ENCODE data around the gene C16orf96.

Gene C16orf96

DNA sequence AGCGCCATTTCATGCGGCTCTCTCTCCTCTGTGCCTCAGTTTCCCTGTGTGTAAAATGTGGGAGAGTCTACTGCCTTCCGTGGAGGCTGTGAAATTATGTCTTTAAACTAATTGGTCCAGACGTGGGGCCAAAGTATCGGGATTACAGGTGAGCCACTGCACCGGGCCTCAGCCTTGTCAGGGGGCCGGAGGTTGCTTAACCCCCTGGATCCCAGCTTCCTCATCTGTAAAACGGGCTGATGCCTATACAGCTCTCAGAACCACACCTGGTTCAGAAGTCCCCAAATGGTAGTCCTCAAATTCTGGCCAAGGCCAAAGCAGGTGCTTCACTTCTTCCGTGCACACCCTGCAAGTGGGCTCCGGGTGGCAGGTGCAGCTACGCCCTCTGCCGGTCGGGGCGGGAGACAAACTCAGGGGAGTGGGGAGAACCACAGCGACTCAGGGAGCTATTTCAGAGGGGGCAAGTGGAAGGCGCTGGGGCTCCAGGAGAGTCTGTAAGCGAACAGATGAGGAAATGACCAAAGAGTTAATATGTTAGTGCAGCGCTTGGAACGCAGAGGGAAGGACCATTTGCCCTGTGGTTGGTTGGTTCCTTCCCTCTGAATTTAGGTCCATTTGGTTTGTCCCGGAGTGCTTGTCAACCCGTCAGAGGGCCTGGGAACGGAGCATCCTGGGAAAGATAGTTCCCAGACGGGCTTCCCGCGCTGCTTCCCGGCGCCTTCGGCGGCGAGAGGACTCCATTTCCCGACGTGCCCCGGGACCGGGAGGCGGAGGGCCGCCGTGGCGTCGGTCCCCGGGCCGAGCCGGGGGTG lies 68.1 kb downstream of the C16orf96 start, which contains the start of gene MGRN1:
Gene MGRN1 (plus strand): TSS at position 812 of the 812 bp plus-strand sequence. CDS start 135 bp downstream, outside the sequence.
- DNase-seq: peak; percentile 98

DNA sequence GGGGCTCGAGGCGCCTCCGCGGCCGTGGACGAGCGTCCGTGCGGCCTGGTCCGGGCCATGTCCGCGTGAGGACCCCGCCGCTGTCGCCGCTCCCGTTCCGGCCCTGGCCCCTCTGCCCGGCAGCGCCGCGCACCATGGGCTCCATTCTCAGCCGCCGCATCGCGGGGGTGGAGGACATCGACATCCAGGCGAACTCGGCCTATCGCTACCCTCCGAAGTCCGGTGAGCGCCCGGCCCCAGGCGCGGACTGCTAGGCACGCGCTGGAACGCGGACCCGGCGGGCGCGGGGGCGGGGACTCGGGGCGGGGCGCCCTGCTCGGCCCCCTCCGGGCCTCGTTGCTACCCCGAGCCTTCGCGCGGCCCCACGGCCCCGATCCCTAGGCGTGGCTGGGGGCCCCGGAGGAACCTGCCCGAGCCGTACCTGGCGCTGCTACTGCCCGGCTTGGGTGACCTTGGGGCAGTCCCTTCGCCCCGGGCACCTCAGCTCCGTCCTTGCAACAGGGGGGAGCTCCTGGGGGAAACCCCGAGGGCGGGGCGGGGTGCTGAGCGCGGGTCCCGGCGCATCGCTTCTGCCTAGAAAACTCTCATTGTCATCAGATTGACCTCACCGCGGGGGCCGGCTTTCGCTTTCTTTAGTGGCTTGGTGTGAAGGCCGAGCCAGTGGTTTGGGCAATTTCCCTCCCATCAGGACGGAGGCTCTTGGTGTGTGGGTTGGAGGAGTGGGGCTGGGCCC lies 68.9 kb downstream of the C16orf96 start:
- no peak for DNase-seq

GRCh38 chr16:4625560-4626159 lies 69.5 kb downstream of the C16orf96 start:
- DNase-seq: peak; percentile 24

DNA sequence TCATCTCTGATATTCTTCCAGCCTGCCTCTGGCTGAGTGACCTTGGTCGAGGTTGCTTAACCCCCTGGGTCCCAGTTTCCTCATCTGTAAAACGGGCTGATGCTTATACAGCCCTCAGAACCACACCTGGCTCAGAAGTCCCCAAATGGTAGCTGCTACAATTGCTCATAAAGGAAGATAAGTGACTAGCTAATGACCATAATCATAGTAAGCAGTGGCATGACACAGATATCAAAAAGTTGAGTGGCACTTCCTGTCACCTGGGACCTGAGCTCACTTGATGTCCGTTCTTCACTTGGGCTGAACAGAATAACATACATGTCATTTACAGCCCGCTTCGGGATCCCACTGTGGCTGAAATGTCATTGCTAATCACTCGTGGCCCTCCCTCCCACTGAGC lies 70.3 kb downstream of the C16orf96 start:
- DNase-seq: no peak

DNA sequence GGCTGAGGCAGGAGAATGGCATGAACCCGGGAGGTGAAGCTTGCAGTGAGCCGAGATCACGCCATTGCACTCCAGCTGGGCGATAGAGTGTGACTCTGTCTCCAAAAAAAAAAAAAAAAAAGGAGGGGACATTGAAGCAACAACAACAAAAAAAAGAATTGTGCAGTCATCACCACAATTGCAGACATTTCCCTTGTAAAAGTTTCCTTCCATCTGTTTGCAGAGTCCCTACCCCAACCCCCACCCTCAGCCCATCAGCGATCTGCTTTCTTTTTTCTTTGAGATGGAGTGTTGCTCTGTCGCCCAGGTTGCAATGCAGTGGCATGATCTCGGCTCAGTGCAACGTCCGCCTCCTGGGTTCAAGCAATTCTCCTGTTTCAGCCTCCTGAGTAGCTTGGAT lies 72.1 kb downstream of the C16orf96 start:
- no peak for DNase-seq

DNA sequence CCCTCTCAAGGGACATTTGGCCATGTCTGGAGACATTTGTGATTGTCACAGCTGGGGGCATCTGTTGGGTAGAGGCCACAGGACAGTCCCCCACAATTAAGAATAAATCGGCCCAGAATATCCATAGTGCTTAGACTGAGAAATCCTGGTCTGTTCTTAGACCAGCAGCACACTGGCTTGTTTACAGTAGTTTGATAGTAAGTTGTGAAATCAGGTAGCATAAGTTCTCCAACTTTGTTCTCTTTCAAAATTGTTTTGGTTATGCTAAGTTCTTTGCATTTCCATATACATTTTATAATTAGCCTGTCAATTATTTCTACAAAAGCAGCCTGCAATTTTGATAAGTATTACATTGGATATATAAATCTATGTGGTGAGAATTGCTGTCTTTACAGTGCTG lies 75.3 kb downstream of the C16orf96 start:
- no peak for DNase-seq

GRCh38 chr16:4633910-4634635 lies 77.9 kb downstream of the C16orf96 start:
- DNase-seq: no peak

- no peak for DNase-seq
Measured at GRCh38 chr16:4634768-4635167, 78.6 kb downstream of the C16orf96 start.

DNA sequence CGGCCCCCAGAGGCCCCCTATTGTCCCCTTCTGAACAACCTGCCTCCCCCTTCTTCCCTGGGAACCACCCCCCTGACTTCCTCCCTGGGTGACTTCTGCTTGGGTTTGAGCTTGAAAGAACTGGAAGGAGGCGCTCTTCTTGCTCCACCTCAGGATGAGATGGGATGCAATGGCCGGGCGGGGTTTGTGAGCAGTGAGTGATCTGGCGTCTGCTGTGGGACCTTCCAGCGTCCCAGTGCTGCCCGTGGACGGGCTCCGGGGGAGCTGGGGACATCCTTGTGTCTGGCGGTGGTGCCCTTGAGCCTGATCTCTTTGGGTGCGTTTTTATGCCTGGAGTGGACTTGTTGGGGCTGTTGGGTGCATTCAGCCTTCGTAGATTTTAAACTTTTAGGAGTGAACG lies 80.1 kb downstream of the C16orf96 start:
- DNase-seq: no peak

- DNase-seq: no peak
Measured at GRCh38 chr16:4637501-4638166, 81.5 kb downstream of the C16orf96 start.

- no peak for DNase-seq
Measured at GRCh38 chr16:4639899-4640509, 83.9 kb downstream of the C16orf96 start.

DNA sequence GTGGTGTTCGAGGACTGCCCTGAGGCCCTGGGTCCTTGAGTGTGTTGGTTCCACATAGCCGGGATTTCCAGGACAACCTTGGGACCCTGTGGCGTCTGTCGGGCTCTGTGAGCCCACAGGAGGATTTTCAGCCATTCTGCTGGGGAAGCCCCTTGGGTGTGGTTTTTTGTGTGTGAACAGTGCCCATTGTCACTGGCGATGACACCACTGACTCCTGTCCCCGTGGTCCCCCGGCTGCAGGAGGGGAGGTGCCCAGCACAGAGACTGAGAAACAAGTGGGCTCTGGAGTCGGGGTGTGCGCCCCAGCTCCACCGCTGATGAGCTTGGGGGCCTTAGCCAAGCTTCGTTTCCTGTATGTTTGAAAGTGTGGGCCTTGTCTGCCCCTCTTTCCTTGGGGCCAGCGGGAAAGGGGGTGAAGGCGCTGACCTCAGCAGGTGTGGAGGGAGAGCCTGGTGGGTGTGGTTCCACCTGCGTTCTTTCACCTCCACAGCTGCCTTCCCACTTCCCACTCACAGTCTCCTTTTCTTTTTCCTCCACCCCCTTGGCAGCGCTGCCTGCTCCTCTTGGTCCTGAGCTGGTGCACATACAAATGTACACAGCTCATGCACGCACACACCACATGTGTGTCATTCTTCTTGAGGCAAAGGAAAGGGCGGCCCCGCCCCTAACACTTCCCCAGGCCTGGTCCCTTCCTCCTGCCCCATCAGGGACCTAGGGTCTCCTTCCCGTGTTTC lies 84.6 kb downstream of the C16orf96 start:
- no peak for DNase-seq

DNA sequence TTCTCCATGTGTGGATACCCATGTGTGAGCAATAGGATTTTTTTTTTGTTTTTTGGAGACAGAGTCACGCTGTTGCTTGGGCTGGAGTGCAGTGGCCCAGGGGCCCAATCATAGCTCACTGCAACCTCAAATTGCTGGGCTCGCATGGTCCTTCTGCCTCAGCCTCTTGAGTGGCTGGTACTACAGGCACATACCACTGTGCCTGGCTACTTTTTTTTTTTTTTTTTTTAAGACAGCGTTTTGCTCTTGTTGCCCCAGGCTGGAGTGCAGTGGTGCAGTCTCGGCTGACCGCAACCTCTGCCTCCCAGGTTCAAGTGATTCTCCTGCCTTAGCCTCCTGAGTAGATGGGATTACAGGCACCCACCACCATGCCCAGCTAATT lies 85.2 kb downstream of the C16orf96 start:
- no peak for DNase-seq

GRCh38 chr16:4641895-4642294 lies 85.8 kb downstream of the C16orf96 start:
- no peak for DNase-seq

DNA sequence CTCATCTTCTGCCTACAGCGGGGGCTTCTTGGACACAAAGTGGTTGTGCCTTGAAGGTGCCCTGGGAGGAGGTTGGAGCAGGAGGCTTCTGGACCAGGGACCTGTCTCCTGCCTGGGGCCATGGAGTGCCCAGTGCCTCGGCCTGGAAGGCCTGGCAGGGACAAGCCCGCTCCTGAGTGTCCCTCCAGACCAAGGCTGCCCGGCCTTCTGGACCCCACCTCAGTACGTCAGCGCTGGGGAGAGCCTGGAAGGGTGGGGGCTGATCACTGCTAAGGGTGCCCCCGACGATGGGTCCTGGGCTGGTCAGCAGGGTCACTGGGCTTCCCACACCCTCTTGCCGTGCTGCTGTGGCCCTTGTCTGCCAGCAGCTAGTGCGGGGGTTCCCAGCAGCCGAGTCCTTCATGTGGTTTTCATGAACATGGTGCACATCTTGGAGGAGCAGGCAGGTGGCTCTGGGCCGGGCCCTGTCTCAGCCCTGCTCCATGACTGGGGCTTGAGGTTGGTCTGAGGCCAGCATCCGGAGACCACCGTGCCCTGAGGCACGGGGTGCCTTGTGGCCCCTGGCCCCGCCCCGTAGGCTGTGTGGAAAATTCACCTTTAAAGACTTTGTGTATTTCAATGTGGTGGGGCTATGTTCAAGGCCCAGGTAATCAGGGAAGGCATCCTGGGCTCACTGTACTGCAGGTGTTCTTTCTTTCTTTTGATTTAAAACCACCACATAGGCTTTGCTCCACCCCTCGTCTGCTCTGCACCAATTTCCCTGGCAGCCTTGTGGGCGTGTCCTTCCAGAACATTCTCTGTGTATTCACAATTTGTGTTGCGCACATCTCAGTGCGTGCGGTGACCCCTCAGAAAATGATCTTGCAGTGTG lies 90.9 kb downstream of the C16orf96 start:
- no peak for DNase-seq

DNA sequence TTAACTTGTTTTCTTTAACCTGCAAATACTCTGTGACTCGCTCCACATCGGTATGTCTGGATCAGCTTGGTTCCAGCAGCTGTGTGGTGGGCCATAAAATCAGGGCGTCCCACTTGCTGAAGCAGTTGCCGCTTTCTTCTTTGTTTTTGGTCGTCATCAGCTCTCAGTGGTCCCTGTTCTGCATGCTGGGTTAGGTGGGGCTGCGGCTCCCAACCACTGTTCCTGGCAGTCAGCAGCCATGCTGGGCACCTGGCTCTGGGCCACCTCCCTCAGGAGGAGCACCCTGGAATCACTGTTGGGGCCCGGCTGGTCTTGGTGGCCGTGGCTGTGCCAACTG lies 91.5 kb downstream of the C16orf96 start:
- DNase-seq: no peak

DNA sequence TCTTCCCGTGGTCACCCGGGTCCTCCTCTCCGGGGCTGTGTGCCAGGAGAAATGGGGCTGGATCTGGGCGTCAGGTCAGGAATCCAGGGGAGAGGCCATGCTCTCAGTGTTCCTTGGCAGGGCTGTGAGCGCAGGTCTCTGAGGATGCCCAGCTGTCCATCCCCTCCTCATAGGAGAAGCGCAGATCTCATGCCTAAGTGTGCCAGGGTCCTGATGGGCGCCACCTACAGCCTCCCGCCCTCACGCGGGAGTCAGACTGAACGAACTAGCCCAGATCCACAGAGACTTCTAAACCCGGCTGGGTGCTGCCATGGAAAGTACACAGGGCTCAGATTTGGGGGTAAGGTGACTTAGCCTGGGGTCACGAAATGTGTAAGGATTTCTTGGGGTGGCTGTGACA lies 92.8 kb downstream of the C16orf96 start:
- DNase-seq: no peak

DNA sequence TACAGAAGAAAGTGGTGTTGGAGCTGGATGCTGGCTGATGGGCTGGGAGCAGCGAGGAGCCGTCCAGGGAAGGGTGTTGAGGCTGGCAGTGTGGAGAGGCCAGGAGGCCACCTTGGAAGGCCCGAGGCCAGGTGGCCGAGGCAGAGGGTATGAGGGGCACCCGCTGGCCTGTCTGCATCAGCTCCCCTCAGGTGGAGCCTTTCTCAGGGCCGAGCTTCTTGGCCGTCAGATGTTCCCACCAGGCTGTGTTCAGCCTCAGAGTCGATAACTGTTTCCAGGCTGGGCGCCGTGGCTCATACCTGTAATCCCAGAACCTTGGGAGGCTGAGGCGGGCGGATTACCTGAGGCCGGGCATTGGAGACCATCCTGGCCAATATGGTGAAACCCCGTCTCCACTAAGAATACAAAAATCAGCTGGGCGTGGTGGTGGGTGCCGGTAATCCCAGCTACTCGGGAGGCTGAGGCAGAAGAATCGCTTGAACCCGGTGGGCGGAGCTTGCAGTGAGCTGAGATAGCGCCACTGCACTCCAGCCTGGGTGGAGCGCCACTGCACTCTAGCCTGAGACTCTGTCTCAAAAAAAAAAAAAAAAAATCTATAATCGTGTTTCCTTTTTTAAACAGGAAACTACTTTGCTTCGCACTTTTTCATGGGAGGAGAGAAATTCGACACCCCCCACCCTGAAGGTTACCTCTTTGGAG lies 93.8 kb downstream of the C16orf96 start:
- DNase-seq: no peak

Measured in islet precursor cell (in vitro differentiated cells).